CD4-positive, alpha-beta T cell treated with Interleukin-6 at 100 ng/mL for 8 hours (primary cell): ENCODE results near the gene SLC16A14.
"Not testable (repeated sequence)": the region's sequence is repeated elsewhere in the genome, so short reads cannot be mapped to it uniquely, and the experiment has no call there.

ENCODE experiments used
- DNase-seq: peaks from one replicate; pipeline ENCODE4 v3.0.0-alpha.2; 2020; ENCODE audit warnings: mixed read lengths, low spot score

SLC16A14 gene

GRCh38 chr2:230068651-230069055, at the start of gene SLC16A14:
Gene SLC16A14, minus strand, starts transcription at chr2:230068924. Its CDS starts 9,572 bp downstream, at chr2:230059352.
- peak; percentile 21 for DNase-seq

- DNase-seq, result no peak
Measured at GRCh38 chr2:230106771-230107170, 38.0 kb upstream of the SLC16A14 start.

GRCh38 chr2:230101967-230102366, 33.2 kb upstream of the SLC16A14 start:
- not testable (repeated sequence) for DNase-seq

- no peak for DNase-seq
Measured at GRCh38 chr2:230097841-230098240, 29.1 kb upstream of the SLC16A14 start.

GRCh38 chr2:230097424-230097823, 28.7 kb upstream of the SLC16A14 start:
- no peak for DNase-seq

- DNase-seq, result no peak
Measured at GRCh38 chr2:230090967-230091366, 22.2 kb upstream of the SLC16A14 start.

GRCh38 chr2:230085201-230085600, 16.5 kb upstream of the SLC16A14 start:
- no peak for DNase-seq

GRCh38 chr2:230077851-230078547, 9.3 kb upstream of the SLC16A14 start:
- DNase-seq, result no peak

- no peak for DNase-seq
Measured at GRCh38 chr2:230076819-230077218, 8.1 kb upstream of the SLC16A14 start.

- no peak for DNase-seq
Measured at GRCh38 chr2:230075988-230076631, 7.4 kb upstream of the SLC16A14 start.

GRCh38 chr2:230071421-230071820, 2.7 kb upstream of the SLC16A14 start:
- no peak for DNase-seq

GRCh38 chr2:230069402-230069801, 678 bp upstream of the SLC16A14 start:
- no peak for DNase-seq

- peak; percentile 6 for DNase-seq
Measured at GRCh38 chr2:230068016-230068650, 591 bp downstream of the SLC16A14 start.

GRCh38 chr2:230060672-230061293, 7.9 kb downstream of the SLC16A14 start:
- no peak for DNase-seq

- DNase-seq, result no peak
Measured at GRCh38 chr2:230053753-230054478, 14.8 kb downstream of the SLC16A14 start.

- no peak for DNase-seq
Measured at GRCh38 chr2:230052299-230052698, 16.4 kb downstream of the SLC16A14 start.

- DNase-seq, result no peak
Measured at GRCh38 chr2:230050136-230050535, 18.6 kb downstream of the SLC16A14 start.

GRCh38 chr2:230048010-230048671, 20.6 kb downstream of the SLC16A14 start:
- DNase-seq, result no peak

- DNase-seq, result no peak
Measured at GRCh38 chr2:230046491-230046890, 22.2 kb downstream of the SLC16A14 start.

- DNase-seq, result no peak
Measured at GRCh38 chr2:230043461-230043860, 25.3 kb downstream of the SLC16A14 start.

GRCh38 chr2:230043025-230043424, 25.7 kb downstream of the SLC16A14 start:
- no peak for DNase-seq
